Fibroblast of mammary gland (primary cell): ENCODE data around the gene MARCKSL1.
A peak's percentile ranks its signal among the peaks of the same experiment; 100 is the strongest.

Source experiments
- DNase-seq: peaks from one replicate; pipeline ENCODE4 v3.0.0-alpha.2; 2010; ENCODE audit warnings: low read depth
- H3K4me3 ChIP-seq: 2 replicates; pipeline ENCODE4 v1.5.1; 2011; ENCODE audit warnings: low read depth, mild to moderate bottlenecking, low read length, moderate library complexity; ENCODE audit not compliant: control insufficient read depth
- TF ChIP-seq, protein P1 (sequence below): conservative IDR thresholded peaks from 2 replicates; pipeline ENCODE4 v1.5.1; 2011; ENCODE audit warnings: low read depth, low read length, inconsistent platforms; ENCODE audit not compliant: control insufficient read depth, insufficient read depth

MARCKSL1 gene

GRCh38 chr1:32337855-32338636 lies 2.0 kb upstream of the MARCKSL1 start:
- H3K4me3 ChIP-seq, result no peak overlapping the region
- TF ChIP-seq, protein P1, sequence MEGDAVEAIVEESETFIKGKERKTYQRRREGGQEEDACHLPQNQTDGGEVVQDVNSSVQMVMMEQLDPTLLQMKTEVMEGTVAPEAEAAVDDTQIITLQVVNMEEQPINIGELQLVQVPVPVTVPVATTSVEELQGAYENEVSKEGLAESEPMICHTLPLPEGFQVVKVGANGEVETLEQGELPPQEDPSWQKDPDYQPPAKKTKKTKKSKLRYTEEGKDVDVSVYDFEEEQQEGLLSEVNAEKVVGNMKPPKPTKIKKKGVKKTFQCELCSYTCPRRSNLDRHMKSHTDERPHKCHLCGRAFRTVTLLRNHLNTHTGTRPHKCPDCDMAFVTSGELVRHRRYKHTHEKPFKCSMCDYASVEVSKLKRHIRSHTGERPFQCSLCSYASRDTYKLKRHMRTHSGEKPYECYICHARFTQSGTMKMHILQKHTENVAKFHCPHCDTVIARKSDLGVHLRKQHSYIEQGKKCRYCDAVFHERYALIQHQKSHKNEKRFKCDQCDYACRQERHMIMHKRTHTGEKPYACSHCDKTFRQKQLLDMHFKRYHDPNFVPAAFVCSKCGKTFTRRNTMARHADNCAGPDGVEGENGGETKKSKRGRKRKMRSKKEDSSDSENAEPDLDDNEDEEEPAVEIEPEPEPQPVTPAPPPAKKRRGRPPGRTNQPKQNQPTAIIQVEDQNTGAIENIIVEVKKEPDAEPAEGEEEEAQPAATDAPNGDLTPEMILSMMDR, result no peak
- no peak for DNase-seq

DNA sequence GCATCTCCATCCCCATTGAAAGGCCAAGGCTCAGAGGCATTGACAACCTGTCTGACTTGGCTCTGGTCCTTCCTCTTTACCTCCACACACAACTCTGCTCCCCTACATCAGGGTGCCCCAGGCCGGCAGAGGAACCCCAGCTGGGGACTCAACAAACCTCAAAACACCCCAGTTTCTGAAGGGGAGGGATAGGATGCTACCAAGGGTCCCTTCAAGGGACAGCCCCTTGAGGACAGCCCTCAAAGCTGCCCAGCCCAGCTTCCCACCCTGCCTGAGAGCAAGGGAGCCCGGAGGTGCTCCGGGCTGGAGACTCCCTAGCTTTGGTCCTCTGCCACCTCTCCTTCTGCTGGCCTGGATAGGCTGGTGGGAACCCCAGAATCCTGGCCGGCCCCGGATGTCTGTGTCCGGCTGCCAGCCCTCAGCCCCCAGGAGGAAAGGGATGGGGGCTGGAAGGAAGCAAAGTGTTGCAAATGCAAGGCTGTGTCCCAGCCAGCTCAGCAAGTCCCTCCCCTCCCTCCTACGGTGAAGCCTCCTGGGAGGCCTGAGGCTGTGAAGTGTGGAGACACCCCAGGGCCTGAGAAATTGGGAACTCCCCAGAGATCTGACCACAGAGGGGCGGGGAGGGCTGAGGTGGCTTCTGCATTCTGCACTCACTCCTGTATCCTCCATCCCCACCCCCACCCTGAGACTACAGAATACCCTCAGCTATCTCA lies 1.1 kb upstream of the MARCKSL1 start:
- peak; percentile 47 for DNase-seq
- H3K4me3 ChIP-seq, result no peak overlapping the region
- TF ChIP-seq, protein P1, result no peak

DNA sequence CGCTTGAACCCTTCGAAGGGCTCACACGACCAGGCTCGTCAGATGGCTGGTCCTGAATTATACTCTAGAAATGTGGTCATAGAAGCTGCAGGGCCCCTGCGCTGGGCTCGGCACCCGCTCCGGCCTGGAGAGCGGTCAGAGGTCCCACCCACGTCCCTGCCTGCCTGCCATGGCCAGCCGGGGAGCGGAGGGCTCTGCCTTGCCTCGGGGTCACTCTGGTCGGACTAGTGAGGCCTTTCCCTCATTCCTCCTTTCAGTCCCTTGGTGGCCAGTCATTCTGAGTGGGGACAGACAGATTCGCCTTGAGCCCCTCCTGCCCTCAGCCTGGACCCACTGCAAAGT lies 529 bp upstream of the MARCKSL1 start:
- DNase-seq, result no peak
- TF ChIP-seq, protein P1, result no peak
- H3K4me3 ChIP-seq, result no peak overlapping the region

DNA sequence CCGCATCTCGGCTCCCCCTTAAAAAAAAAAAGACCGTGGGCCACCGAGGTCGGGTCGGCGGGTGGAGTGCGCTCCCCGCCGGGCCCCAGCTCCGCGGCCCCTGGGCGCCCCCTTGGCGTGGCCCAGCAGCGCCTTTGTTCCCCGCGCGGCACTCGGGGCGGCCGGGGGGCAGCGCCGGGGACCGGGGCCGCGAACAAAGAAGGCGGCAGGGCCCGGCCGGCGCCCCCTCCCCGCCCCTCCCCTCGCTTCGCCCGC lies 571 bp downstream of the MARCKSL1 start:
- peak overlapping the region; percentile 40 for H3K4me3 ChIP-seq
- TF ChIP-seq, protein P1, result no peak
- DNase-seq, result no peak

DNA sequence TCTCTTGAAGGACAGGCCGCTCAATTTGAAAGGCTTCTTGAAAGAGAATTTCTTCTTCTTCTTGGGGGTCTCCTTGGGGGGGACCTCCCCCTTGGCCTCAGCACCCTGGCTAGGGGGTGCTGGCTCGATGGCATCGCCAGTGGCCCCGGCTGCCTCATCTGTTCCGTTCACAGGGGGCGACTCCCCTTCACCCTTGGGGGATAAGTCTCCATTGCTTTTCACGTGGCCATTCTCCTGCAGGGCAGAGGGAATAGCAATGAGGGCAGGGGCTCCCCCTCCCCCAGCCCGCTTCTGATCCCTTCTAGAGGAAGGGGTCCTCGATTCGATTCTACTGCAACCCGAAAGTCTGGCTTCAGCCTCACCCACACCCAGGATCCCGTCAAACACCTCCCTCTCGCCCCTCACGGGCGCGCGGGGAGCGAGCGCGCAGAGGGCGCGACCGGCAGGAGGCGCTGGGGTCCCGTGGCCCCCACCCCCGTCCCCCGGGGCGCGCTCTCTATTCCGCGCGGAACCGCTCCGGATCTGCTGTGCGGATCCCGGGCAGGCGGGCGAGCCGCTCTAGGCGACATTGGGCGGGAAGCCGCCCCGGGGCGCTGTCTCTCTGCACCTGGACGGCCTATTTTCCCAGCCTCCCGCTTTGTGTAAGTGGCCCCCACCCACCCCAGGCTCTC lies 1.0 kb downstream of the MARCKSL1 start:
- DNase-seq, result no peak

DNA sequence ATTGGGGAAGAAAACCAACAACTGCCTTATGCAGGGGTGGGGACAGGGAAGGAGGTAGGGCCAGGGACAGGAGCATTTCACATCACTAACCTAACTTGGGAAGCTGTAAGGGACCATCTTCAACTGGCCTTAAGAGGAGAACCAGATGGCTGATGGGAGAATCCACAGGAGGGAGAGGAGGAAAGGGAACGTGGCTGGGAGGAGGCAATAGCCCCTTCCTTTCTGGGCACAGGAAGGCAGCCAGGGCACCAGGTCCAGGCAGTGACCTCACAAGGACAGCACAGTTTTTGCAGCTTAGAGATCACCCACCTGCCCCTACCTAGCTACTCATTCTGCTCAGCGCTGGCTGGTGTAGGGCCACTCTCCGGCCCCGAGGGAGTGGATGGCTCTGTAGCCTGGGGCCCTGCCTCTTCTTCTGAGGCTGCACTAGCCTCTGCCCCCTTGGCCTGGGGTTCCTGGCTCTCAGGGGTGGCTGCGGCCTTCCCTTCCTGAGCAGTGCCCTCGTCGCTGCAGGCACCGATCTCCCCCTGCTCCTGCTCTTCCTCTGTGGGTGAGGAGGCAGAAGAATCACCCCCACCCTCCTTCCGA lies 1.7 kb downstream of the MARCKSL1 start:
- H3K4me3 ChIP-seq, result peak overlapping the region; percentile 40

More for the DNA sequence above, 1.0 kb downstream of the MARCKSL1 start:
- TF ChIP-seq, protein P1, result peak; percentile 37
- H3K4me3 ChIP-seq, result peak overlapping the region; percentile 40

More for the DNA sequence above, 1.7 kb downstream of the MARCKSL1 start:
- TF ChIP-seq, protein P1, result no peak
- no peak for DNase-seq
